ENCODE data around the gene RAD51B. TPM values are rescaled to one million over a fixed set of nuclear protein-coding genes. Genes with fewer than 3 reads are reported as not detected.

The RAD51B gene
- total and polyA plus RNA-seq, 9 of the 15 experiments (the other 6 are each of a cell fraction or from before 2014, with no cell fraction given) = 8.5 to 17.3 (median 11.3) TPM

DNA sequence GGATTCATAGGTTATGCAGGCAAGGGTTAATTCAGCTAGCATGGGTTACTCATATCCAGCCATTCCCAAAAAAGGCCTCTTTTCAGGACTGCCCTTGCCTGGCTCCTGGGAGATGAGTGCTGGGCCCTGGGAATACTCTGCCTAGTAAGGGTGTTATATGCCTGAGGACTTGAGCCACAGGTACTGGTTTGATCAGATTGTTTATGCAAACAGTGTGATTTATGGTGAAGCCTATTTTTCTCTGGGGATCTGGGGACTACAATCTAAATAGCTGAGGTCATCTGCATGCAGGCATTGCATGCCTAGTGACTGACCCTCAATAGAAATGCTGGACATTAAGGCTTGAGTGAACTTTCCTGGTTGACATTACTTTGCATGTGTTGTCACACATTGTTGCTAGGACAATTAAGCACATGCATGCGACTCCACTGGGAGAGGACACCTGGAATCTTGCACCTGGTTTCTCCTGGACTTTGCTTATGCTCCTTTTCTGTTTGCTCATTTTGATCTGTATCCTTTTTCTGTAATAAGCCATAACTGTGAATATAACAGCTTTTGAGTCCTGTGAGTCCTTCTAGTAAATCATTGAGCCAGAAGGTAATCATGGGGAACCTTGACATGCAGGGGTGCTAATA is 73.0 kb downstream of the RAD51B start (continued):
- TF ChIP-seq, protein P1, sequence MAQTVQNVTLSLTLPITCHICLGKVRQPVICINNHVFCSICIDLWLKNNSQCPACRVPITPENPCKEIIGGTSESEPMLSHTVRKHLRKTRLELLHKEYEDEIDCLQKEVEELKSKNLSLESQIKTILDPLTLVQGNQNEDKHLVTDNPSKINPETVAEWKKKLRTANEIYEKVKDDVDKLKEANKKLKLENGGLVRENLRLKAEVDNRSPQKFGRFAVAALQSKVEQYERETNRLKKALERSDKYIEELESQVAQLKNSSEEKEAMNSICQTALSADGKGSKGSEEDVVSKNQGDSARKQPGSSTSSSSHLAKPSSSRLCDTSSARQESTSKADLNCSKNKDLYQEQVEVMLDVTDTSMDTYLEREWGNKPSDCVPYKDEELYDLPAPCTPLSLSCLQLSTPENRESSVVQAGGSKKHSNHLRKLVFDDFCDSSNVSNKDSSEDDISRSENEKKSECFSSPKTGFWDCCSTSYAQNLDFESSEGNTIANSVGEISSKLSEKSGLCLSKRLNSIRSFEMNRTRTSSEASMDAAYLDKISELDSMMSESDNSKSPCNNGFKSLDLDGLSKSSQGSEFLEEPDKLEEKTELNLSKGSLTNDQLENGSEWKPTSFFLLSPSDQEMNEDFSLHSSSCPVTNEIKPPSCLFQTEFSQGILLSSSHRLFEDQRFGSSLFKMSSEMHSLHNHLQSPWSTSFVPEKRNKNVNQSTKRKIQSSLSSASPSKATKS (CRISPR knock-in tag; IDR thresholded peaks at IDR 0.05) = no peak
- no peak for TF ChIP-seq C11orf30 (IDR thresholded peaks at IDR 0.05; ENCODE audit: low read depth)
- TF ChIP-seq, protein P2, sequence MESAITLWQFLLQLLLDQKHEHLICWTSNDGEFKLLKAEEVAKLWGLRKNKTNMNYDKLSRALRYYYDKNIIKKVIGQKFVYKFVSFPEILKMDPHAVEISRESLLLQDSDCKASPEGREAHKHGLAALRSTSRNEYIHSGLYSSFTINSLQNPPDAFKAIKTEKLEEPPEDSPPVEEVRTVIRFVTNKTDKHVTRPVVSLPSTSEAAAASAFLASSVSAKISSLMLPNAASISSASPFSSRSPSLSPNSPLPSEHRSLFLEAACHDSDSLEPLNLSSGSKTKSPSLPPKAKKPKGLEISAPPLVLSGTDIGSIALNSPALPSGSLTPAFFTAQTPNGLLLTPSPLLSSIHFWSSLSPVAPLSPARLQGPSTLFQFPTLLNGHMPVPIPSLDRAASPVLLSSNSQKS (CRISPR knock-in tag; IDR thresholded peaks at IDR 0.05) = no peak
- no peak for TF ChIP-seq ZNF766 (CRISPR knock-in tag; conservative IDR thresholded peaks at IDR 0.05)
- no peak for TF ChIP-seq ZNF408 (CRISPR knock-in tag; IDR thresholded peaks at IDR 0.05; ENCODE audit: low read depth)
- no peak for TF ChIP-seq MTA2 (IDR thresholded peaks at IDR 0.05; ENCODE audit: low read depth)
- TF ChIP-seq, protein P3, sequence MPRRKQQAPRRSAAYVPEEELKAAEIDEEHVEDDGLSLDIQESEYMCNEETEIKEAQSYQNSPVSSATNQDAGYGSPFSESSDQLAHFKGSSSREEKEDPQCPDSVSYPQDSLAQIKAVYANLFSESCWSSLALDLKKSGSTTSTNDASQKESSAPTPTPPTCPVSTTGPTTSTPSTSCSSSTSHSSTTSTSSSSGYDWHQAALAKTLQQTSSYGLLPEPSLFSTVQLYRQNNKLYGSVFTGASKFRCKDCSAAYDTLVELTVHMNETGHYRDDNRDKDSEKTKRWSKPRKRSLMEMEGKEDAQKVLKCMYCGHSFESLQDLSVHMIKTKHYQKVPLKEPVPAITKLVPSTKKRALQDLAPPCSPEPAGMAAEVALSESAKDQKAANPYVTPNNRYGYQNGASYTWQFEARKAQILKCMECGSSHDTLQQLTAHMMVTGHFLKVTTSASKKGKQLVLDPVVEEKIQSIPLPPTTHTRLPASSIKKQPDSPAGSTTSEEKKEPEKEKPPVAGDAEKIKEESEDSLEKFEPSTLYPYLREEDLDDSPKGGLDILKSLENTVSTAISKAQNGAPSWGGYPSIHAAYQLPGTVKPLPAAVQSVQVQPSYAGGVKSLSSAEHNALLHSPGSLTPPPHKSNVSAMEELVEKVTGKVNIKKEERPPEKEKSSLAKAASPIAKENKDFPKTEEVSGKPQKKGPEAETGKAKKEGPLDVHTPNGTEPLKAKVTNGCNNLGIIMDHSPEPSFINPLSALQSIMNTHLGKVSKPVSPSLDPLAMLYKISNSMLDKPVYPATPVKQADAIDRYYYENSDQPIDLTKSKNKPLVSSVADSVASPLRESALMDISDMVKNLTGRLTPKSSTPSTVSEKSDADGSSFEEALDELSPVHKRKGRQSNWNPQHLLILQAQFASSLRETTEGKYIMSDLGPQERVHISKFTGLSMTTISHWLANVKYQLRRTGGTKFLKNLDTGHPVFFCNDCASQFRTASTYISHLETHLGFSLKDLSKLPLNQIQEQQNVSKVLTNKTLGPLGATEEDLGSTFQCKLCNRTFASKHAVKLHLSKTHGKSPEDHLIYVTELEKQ (CRISPR knock-in tag; IDR thresholded peaks at IDR 0.05) = no peak
- no peak for TF ChIP-seq GABPB1 (CRISPR knock-in tag; IDR thresholded peaks at IDR 0.05)
- TF ChIP-seq, protein P4, sequence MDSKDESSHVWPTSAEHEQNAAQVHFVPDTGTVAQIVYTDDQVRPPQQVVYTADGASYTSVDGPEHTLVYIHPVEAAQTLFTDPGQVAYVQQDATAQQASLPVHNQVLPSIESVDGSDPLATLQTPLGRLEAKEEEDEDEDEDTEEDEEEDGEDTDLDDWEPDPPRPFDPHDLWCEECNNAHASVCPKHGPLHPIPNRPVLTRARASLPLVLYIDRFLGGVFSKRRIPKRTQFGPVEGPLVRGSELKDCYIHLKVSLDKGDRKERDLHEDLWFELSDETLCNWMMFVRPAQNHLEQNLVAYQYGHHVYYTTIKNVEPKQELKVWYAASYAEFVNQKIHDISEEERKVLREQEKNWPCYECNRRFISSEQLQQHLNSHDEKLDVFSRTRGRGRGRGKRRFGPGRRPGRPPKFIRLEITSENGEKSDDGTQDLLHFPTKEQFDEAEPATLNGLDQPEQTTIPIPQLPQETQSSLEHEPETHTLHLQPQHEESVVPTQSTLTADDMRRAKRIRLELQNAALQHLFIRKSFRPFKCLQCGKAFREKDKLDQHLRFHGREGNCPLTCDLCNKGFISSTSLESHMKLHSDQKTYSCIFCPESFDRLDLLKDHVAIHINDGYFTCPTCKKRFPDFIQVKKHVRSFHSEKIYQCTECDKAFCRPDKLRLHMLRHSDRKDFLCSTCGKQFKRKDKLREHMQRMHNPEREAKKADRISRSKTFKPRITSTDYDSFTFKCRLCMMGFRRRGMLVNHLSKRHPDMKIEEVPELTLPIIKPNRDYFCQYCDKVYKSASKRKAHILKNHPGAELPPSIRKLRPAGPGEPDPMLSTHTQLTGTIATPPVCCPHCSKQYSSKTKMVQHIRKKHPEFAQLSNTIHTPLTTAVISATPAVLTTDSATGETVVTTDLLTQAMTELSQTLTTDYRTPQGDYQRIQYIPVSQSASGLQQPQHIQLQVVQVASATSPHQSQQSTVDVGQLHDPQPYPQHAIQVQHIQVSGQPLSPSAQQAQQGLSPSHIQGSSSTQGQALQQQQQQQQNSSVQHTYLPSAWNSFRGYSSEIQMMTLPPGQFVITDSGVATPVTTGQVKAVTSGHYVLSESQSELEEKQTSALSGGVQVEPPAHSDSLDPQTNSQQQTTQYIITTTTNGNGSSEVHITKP (IDR thresholded peaks at IDR 0.05; ENCODE audit: partially characterized antibody) = no peak
- TF ChIP-seq MYC (IDR thresholded peaks at IDR 0.05; ENCODE audit: low read depth, low read length) = no peak
- no peak for TF ChIP-seq MYC (CRISPR knock-in tag; IDR thresholded peaks at IDR 0.05; ENCODE audit: borderline replicate concordance, low read depth)
- TF ChIP-seq, protein P5, sequence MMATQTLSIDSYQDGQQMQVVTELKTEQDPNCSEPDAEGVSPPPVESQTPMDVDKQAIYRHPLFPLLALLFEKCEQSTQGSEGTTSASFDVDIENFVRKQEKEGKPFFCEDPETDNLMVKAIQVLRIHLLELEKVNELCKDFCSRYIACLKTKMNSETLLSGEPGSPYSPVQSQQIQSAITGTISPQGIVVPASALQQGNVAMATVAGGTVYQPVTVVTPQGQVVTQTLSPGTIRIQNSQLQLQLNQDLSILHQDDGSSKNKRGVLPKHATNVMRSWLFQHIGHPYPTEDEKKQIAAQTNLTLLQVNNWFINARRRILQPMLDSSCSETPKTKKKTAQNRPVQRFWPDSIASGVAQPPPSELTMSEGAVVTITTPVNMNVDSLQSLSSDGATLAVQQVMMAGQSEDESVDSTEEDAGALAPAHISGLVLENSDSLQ (IDR thresholded peaks at IDR 0.05) = no peak

Data from K562 (cell line).